CD4-positive, alpha-beta T cell treated with Interferon gamma for 1 hour (primary cell): ENCODE data around the gene DDX11.
A peak's percentile ranks its signal among the peaks of the same experiment; 100 is the strongest.
"Not testable (repeated sequence)": the region's sequence is repeated elsewhere in the genome, so short reads cannot be mapped to it uniquely, and the experiment has no call there.

Experiments
- DNase-seq: peaks from one replicate; pipeline ENCODE4 v3.0.0-alpha.2; 2020

DDX11 gene

DNA sequence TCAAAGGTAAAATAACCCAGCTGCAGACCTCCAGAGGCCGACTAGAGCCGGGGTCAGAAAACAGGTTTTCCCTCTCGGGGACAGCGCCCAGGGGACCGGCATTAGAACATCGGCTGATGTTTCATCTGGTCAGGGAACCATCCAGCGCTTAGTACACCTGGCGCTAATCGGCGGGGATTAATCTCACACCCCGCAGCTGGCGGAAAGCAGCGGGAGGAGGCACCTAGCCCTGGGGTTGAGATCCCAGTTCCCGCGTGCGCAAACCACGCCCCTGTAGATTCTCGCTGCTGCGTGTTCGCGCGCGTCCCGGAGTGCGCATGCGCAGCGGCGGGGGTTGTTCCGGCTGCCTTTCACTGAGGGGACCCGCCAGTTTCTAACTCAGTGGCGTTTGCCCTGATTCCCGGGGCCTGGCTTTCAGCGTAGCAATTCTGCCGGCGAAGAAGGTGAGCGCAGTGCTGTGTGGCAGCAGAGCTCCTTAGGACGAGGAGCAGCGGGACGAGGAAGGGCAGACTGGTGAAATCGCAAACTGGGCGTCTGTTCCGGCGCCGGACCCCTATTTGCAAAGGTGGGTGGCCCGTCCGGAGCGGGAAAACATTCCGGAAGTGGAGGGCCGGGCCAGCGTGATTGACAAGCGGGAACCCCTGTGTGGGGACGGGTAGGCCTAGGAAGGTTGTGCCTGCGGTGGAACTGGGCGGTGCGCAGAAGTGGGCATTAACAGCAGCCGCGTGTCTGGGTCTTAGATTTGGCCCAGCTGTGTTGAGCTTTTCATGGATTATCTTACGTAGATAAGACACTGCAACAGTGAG lies at the start of gene DDX11:
Gene DDX11, plus strand, starts transcription at position 334 of the 806 bp plus-strand sequence. CDS start 4,534 bp downstream, outside the sequence.
- DNase-seq: peak; percentile 92

DNA sequence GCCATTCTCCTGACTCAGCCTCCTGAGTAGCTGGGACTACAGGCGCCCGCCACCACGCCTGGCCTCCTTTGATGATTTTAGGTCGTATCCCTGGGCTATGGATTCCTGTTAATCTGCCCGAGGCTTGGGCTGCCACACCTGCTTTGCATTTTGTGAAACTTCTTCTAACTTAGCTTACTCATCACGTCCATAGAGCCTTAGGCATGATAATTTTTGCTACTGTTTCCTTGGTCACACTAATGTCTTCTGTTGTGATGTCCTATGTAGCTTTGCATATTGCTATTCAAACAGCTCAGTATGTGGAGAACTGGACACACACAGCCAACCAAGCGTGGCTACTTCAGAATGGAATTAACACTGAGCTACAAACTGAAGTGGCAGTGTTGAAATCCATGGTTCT lies 47.5 kb upstream of the DDX11 start:
- no peak for DNase-seq

DNA sequence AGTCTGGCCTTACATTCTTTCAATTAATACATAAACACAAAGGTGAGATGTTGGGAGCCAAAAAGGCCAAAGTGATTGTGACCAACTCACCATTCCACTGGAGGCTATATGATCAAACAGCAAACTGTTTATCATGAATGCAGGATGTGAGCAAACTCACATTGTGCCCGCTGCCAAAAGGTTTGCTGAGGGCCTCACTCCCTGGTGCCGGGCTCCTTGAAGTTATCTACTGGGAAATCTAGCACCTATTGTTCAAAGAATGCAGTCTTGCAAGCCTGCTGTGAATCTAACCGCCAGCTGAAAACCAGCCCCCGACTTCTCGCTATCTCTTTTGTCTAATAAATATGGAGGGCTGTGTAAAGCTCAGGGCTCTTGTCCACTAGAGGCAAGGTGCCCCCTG lies 46.7 kb upstream of the DDX11 start:
- not testable (repeated sequence) for DNase-seq

DNA sequence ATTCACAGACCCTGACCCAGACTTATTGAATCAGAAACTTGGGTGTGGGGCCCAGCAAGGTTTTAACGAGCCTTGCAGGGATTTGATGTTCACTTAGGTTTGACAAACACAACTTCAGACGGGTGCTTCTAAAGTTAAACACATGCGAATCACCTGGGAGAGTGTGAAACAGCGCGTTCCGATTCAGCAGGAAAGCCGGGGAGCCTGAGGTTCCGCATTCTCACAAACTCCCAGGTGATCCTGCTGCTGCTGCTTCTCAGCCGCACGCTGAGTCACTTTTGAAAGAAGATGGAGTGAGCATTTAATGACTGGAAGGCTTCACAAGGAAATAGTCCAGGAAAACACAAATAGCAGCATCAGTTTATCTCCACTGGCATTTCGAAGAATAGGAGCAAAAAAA lies 44.2 kb upstream of the DDX11 start:
- no peak for DNase-seq

DNA sequence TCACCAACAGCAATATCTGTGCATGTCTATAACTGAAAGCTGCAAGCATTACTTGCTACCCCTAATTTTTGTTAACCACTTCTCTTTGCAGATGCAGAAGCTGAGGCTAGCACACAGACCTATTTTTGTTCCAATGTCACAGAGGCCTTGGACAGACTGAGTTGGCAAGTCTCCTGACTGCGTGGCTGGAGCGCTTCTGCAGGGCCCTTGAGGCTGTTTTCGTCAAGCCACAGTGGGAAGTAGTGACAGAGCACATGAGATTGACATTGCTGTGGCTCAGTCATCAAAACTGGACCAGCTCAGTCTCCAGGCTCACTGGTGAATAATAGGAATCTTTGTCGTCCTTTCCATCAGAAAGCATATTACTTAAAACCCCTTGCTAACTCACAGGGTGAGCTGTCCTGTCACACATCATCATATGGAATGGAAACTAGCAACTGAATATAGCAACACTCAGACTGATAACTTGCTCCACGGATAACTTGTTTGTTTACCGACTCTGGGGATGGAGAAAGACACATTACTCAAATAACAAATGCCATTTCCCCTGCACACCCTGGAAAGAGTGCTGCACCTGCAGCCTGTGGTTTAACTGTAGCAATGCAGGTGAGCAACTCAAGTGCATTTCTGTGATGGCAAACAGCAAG lies 43.6 kb upstream of the DDX11 start:
- no peak for DNase-seq

DNA sequence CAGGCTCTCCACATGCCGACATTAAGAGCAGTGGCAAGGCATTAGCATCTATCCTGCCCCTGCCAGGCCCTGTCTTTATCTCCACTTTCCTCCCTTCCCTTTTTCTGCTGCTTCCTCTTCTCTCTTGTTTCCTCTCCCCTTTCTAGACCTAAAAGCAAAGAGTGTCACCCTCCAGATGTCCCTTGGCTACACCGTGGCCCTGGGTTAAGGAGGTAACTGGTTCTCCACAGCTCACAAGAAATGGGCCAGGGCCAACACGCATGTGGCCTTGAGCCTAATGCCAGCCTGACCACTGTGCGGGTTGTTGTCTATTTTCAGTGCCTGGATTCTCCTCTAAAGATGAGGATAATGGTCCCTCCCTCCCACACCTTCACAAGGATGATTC lies 41.7 kb upstream of the DDX11 start:
- DNase-seq: no peak

DNA sequence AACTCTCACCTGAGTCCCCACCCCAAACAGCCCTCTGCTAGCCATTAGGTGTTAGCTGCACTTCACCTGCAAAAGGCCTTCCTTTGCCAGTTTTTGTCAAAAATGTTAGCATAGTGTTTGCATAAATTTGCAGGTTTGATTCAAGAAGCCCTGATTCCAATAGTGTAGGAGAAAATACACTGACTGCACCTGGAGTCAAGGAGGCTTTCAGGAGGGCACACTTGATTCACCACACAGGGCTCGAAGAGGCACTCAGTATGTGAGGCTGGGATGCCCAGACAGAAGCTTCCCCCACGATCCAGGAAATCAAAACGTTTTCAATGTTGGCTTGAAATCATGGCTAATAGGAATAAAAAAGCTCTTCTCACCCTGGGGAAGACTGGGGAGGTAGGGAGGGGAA lies 40.5 kb upstream of the DDX11 start:
- no peak for DNase-seq

DNA sequence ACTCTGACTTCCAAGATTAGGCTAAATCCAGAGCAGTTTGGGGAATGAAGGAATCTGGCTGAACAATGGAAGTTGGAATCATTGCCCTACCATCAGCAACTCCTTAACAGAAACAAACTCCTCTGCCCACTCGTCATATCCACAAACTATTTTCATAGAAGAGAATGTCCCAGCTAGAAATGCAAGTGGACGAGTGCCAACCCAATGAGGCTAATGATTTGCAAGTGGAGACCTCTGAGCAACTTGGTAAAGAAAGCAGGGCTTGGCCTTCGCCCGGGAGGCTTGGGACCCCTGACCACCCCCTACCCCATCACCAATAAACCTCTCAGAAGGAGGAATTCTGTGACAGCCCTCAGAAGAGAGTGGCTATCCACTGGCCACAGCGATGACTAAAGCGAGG lies 40.0 kb upstream of the DDX11 start:
- no peak for DNase-seq

DNA sequence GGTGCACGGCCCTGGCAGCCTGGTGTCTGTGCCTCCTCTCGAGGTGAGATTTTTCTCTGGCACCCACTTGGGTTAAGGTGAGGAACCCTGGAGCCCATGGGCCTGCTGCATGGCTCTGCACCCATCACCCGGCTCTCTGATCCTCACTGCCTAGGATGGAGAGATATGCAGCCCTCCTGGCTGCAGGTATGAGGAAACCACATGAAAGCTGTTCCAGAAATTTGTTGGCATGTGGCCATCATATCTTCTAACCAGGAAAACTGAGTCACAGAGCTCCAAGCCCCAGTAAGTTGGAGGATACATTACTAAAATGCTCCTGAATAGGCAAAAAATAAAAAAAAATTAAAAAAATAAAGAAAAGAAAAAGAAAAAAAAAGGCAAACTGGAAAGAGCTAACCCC lies 39.3 kb upstream of the DDX11 start:
- DNase-seq: no peak

DNA sequence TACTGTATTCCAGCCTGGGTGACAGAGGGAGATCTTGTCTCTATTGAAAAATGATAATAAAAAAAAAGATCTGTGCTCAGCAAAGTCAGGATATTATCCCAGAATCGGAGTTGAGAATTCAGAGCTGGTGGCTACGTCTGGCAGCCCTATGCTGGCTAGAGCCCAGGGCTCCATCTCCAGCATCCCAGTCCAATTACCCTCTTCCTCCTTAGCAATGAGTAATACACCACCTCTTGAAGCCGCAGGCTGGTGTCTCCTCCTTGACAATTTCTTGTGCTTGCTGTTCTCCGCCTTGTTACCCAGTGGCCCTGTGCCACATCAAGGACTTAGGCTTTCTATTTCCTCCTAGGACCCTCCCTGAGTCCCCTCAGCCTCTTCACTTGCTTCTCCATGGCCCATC lies 38.4 kb upstream of the DDX11 start:
- DNase-seq: no peak

DNA sequence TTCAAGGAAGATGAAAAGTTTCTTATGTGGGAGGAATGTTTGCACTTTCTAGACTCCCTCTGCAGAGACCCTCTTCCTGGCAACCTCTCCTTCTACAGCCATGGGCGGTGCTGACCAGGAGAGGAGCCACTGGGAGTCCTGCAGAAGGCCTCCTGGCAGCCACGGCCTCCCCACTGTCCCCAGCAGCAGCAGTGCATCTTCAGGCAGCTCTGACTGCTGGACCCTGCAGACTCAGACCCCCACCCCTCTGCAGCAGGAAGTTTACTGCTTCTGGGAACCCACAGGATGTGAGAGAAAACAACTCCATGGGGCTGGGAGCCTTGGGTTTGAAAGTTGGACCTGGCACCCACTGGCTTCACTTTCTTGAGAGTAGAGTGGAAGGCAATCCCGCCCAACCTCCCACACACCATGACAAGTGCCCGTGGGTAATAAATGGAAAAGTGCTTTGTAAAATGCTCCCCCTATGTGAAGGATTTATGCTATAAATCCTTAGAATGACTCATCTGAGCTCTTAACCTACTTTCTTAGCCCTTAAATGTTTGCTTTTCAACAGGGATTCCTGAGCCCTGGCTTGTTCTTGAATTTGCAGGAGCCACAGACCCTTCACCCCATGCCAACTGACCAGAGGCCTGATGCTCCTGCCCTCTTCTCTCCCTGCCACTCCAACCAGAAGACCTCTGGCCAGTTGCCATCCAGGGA lies 37.5 kb upstream of the DDX11 start:
- no peak for DNase-seq

DNA sequence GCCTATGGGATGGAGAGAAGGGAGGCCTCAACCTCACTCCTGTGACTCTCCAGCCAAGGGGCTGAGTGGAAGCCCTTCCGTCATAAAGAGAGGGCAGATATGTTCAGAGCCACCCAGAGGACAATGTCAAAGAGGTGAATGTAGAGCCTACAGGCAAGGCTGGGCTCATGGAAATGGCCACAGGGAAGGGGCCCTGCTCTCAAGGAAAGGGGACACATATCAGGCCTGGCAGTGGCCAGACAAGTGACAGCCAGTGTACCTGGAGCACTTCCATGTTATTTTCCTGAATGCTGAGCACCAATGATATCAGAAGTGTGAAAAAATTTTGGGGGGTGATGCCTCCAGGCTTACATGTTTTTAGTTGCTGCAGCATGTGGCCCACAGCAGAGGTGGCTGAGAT lies 36.6 kb upstream of the DDX11 start:
- no peak for DNase-seq

DNA sequence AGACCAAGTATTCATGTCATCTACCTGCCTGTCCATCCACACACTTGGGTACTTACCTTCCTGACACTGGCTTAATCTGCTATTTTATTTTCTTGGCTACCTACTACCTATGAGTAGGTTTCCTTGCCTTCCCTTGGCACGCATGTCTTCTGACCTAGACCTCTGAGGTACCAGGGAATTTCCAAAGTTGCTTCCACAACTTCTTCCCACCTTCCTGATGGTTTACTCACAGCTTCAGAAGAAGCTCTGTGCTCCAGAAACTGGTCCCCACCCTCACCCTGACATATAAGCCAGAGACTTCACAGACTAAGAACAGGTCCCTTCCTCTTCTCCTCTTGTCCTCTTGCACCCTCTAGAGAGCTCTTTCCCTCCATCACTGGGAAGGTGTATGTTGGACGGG lies 35.7 kb upstream of the DDX11 start:
- no peak for DNase-seq

DNA sequence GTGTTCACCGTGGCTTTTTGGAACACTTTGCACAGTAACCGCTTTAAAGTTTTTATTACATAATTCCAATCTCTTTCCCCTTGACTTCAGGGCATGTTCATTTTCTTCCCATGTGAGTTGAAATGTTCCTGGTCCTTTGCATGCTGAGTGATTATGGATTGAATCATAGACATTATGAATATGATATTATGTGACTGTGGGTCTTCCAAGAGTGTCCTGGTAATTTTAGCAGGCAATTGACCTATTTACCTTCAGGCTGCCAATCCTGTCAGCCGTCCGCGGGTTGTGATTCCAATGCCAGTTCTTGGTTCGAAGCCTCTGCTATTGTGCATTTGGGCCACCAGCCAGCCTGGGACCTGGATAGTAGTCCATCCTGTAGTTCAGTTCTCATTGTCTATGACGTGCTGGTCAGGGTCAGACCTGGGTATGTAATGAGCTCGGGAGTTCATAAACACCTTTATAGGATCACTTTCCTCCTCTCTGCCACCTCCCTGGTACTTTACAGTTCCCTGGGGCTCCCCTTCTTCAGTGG lies 32.6 kb upstream of the DDX11 start:
- no peak for DNase-seq

DNA sequence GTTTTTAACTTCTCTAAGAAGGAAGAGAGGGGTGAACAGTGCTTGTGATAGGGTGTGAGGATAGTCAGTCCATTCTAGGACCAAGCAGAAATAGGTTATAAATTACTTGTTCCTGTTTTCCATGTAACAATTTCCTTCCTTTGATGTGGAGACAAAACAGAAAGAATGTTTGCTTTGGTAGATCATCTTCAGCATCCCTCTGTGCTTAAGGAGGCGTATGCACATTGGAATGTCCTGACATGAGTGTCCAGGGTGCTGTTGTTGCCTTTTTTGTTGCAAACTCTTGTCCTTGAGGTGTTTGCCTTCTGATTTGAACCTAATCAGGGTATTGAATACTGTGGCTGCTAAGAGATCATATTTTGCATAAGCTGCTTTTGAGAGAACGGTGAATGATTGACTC lies 23.5 kb upstream of the DDX11 start:
- DNase-seq: not testable (repeated sequence)

DNA sequence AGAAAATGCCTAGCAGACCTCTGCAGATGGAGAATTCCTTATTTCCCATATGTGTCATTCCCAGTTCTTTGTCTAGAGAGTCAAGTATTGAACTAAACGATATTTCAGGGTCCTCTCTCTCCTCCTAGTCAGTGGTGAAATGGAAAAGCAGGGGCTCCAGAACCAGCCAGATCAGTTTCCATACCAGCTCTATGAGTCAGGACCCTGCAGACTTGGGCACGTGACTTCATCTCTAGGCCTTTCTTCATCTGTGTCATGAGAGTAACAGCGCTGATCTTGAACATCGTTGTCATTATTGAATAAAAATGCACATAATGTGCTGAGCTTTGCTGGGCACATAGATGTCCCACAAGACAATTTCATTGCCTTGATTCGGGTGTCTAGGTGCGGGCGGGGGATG lies 23.1 kb upstream of the DDX11 start:
- DNase-seq: not testable (repeated sequence)

DNA sequence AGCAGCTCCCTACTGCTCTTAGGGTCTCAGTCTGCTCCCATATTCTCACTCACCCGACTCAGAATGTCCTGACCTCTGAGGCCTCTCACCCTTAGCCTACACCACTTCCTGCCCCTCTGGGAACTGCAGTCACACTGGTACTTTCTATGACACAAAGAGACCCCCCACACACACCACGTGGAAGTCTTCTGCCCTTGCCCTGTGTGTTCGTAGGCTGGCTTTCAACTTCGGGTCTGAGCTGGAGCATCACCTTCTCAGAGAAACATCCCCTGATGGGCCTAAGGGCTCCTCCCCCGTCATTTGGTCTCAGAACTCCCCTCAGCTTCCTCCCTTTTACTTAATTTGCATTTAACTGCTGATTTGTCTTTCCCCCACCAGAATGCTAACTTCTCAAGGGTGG lies 22.0 kb upstream of the DDX11 start:
- DNase-seq: not testable (repeated sequence)

DNA sequence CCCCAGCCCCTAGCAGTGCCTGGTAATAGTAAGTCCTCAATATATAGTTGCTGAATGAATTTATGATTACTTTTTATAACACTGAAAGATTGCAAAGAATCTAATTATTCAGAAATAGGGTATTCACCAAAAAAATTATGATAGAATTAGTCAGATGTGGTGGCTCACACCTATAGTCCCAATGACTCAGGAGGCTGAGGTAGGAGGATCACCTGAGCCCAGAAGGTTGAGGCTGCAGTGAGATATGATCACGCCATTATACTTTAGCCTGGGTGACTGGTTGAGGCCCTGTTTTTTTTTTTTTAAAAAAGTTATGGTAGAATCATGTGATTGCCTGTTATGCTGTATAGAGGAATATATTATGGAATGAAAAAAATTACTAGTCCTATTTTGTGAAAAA lies 21.5 kb upstream of the DDX11 start:
- not testable (repeated sequence) for DNase-seq

DNA sequence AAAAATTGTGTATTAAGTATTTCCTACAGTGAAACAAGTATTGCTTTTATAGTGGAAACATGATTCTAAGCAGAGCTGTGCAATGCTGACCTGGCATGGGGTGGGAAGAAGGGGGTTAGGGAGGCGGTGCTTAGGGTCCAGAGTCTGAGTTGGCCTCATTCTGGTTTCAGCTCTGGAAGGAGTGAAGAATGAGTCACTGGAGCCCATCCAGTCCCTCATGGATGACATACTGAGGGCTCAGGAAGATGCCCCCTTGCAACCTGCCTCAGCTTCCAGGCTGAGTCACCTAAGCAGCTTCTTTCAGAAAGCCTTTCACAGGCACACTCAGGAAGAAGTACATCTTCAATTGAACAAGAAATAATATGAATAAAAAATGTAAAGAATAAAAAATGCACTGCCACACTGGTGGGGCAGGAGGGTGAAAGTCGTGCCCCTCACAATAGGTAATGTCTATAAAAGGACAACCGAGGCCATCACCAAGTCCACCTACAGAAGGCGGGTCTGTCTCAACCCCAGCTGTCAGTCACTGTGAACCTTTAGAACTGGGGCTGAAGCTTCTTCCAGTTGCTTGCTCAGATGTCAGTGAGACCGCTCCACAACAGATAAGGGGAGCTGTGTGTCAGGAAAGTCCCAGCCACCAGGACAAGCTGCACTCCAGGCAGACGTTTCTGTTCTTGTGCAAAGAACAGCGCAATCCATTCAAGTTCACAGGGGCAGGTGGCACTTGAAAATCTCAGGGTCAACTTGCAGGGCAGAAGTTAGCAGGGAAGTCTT lies 20.8 kb upstream of the DDX11 start:
- DNase-seq: not testable (repeated sequence)

DNA sequence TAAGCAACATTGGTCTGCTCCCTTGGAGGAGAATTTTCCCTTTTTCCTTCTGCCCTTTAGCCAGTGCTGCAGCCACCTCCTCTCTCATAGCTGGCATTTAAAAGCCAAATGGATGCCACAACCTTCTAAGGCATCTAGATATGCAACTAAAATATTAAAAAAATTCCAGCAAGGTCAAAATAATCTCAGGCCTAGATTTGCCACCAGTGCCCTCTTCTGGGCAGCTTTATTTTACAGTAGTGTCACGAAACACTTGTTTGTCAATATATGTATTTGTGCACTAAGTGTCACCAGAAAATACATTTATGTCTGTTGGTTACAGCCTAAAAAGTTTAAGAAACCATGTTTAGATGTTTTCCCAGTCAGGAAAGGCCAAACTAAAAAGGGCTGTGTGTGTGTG lies 19.7 kb upstream of the DDX11 start:
- DNase-seq: not testable (repeated sequence)

DNA sequence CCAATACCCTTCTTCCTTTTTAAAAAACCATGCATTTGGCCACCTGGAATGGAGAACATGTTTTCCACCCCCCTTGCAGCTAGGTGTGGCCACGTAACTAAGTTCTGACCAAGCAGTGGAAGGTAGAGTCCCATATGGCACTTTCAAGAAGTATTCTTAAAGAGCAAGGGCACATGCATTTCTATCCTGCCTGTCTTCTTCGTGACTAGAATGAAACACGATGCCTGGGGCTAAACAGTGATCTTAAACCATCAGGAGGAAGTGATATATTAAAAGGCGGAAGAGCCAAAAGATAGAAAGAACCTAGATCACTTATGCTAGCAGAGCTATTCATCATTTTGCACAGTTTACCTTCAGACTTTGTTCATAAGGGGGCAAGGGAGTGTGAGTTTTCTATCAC lies 16.0 kb upstream of the DDX11 start:
- DNase-seq: no peak

DNA sequence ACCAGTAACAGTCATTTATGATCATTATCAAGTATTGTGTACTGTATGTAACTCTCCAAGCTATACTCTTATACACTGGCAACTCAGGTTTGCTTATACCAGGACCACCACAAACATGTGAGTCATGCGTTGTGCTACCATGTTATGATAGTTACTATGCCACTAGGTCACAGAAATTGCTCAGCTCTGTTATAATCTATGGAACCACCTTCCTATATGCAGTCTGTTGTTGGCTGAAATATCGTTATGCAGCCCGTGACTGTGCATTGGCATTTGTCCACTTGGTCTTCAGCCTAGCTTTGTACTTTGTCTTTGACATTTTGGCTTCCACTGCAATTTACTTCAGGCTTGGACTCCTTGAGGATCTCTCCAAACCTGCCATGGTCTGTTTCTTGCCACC lies 7.5 kb upstream of the DDX11 start:
- DNase-seq: not testable (repeated sequence)

DNA sequence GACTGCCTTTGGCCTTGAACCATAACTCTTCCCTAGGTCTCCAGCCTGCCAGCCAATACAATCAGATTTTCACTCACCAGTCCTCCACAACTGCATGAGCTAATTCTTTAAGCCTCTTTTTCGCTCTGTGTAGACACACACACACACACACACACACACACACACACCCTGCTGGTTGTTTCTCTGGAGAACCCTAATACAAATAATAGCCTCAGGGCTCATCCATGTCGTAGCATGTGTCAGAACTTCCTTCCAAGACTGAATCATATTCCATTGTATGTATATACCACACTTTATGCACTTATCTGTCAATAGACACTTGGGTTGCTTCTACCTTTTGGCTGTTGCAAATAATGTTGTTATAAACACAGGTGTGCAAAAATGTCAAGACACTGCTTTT lies 6.0 kb upstream of the DDX11 start:
- DNase-seq: not testable (repeated sequence)
